ENCODE data around the gene NEFH. TPM values are rescaled to one million over a fixed set of nuclear protein-coding genes. Genes with fewer than 3 reads are reported as not detected.

NEFH gene
- total RNA-seq, 2 experiments from 2014 or later = 0.05 to 0.06 TPM

GRCh38 chr22:29450222-29450621 is 29.8 kb upstream of the NEFH start:
- Mint-ChIP-seq H3K36me3 (ENCODE audit: low read depth) (no peaks in the 10 kb centered on the region), H3K9me3 (no peaks in the 10 kb centered on the region), H3K27me3 (no peaks in the 10 kb centered on the region), H3K4me3 (no peak overlapping the region), H3K4me1 (ENCODE audit: low read depth) (no peaks in the 10 kb centered on the region), H3K27ac (no peak overlapping the region)
- ATAC-seq (ENCODE audit: poor library complexity) = no peak
- Histone ChIP-seq H3K27me3 (ENCODE audit: control insufficient read depth in 1 of 2, insufficient read depth in 2 of 2, low read length in 2 of 2) (no peaks in the 10 kb centered on the region), H3K36me3 (ENCODE audit: insufficient read depth, low read length) (no peaks in the 10 kb centered on the region), H3K27ac (ENCODE audit: low read depth in 1 of 2, low read length in 2 of 2) (no peak overlapping the region), H3K4me1 (ENCODE audit: insufficient read depth, low read length) (no peaks in the 10 kb centered on the region), H3K9me3 (ENCODE audit: control insufficient read depth in 1 of 2, insufficient read depth in 1 of 2, low read length in 2 of 2) (no peaks in the 10 kb centered on the region), H3K4me3 (ENCODE audit: low read length) (no peak overlapping the region)
- no peak for DNase-seq
- TF ChIP-seq, protein P1, sequence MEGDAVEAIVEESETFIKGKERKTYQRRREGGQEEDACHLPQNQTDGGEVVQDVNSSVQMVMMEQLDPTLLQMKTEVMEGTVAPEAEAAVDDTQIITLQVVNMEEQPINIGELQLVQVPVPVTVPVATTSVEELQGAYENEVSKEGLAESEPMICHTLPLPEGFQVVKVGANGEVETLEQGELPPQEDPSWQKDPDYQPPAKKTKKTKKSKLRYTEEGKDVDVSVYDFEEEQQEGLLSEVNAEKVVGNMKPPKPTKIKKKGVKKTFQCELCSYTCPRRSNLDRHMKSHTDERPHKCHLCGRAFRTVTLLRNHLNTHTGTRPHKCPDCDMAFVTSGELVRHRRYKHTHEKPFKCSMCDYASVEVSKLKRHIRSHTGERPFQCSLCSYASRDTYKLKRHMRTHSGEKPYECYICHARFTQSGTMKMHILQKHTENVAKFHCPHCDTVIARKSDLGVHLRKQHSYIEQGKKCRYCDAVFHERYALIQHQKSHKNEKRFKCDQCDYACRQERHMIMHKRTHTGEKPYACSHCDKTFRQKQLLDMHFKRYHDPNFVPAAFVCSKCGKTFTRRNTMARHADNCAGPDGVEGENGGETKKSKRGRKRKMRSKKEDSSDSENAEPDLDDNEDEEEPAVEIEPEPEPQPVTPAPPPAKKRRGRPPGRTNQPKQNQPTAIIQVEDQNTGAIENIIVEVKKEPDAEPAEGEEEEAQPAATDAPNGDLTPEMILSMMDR (IDR thresholded peaks at IDR 0.05) = no peak
- intact Hi-C loops (cut with DNase I, micrococcal nuclease) = no loop called here
- POLR2A ChIA-PET = no interaction called here
- CTCF ChIA-PET = no interaction called here

- Histone ChIP-seq H3K27ac (ENCODE audit: low read depth in 1 of 2, low read length in 2 of 2) (no peak overlapping the region), H3K9me3 (ENCODE audit: control insufficient read depth in 1 of 2, insufficient read depth in 1 of 2, low read length in 2 of 2) (no peaks in the 10 kb centered on the region), H3K27me3 (ENCODE audit: control insufficient read depth in 1 of 2, insufficient read depth in 2 of 2, low read length in 2 of 2) (no peaks in the 10 kb centered on the region), H3K4me3 (ENCODE audit: low read length) (no peak overlapping the region), H3K4me1 (ENCODE audit: insufficient read depth, low read length) (no peaks in the 10 kb centered on the region), H3K36me3 (ENCODE audit: insufficient read depth, low read length) (no peaks in the 10 kb centered on the region)
- ChIA-PET CTCF (no interaction called here), POLR2A (no interaction called here)
- Mint-ChIP-seq H3K27ac (no peak overlapping the region), H3K4me3 (no peak overlapping the region), H3K36me3 (ENCODE audit: low read depth) (no peaks in the 10 kb centered on the region), H3K27me3 (no peaks in the 10 kb centered on the region), H3K9me3 (no peaks in the 10 kb centered on the region), H3K4me1 (ENCODE audit: low read depth) (no peaks in the 10 kb centered on the region)
- no peak for ATAC-seq (ENCODE audit: poor library complexity)
- TF ChIP-seq, protein P1 (IDR thresholded peaks at IDR 0.05) = no peak
- no peak for DNase-seq
- intact Hi-C loops (cut with DNase I, micrococcal nuclease) = no loop called here
Observed at GRCh38 chr22:29451863-29452262, 28.2 kb upstream of the NEFH start.

GRCh38 chr22:29454276-29454675 is 25.7 kb upstream of the NEFH start:
- TF ChIP-seq, protein P1 (IDR thresholded peaks at IDR 0.05) = no peak
- POLR2A ChIA-PET = no interaction called here
- CTCF ChIA-PET = no interaction called here
- intact Hi-C loops (cut with DNase I, micrococcal nuclease) = no loop called here
- no peak for ATAC-seq (ENCODE audit: poor library complexity)
- no peak for DNase-seq
- H3K9me3 ChIP-seq (ENCODE audit: control insufficient read depth in 1 of 2, insufficient read depth in 1 of 2, low read length in 2 of 2) = no peaks in the 10 kb centered on the region
- Mint-ChIP-seq H3K9me3 (no peaks in the 10 kb centered on the region), H3K4me3 (no peak overlapping the region), H3K36me3 (ENCODE audit: low read depth) (no peaks in the 10 kb centered on the region), H3K27ac (no peak overlapping the region), H3K4me1 (ENCODE audit: low read depth) (no peaks in the 10 kb centered on the region), H3K27me3 (no peaks in the 10 kb centered on the region)
- H3K36me3 ChIP-seq (ENCODE audit: insufficient read depth, low read length) = no peaks in the 10 kb centered on the region
- no peaks in the 10 kb centered on the region for H3K27me3 ChIP-seq (ENCODE audit: control insufficient read depth in 1 of 2, insufficient read depth in 2 of 2, low read length in 2 of 2)
- no peaks in the 10 kb centered on the region for H3K4me1 ChIP-seq (ENCODE audit: insufficient read depth, low read length)
- H3K27ac ChIP-seq (ENCODE audit: low read depth in 1 of 2, low read length in 2 of 2) = no peak overlapping the region
- no peak overlapping the region for H3K4me3 ChIP-seq (ENCODE audit: low read length)
